RWPE2 (cell line): ENCODE measurements around the gene LINGO4.

Experiments used
- ATAC-seq: fragments of 200-7000 bp; cut with Tn5 transposase; 3 replicates; pipeline ENCODE4 v1.9.1; 2021; ENCODE audit warnings: low read depth
- DNase-seq: peaks from one replicate; pipeline ENCODE4 v3.0.0-alpha.2; 2020; ENCODE audit warnings: low spot score
- H3K27ac ChIP-seq: fragments of 450-650 bp; 2 replicates; pipeline ENCODE4 v1.5.1; 2017; ENCODE audit warnings: mild to moderate bottlenecking; ENCODE audit not compliant: poor library complexity, severe bottlenecking
- H3K27me3 ChIP-seq: fragments of 250-450 bp; sonication (Bioruptor Pico); 2 replicates; pipeline ENCODE4 v1.5.1; 2021; ENCODE audit warnings: mild to moderate bottlenecking, moderate library complexity; ENCODE audit not compliant: insufficient read depth, poor library complexity, severe bottlenecking
- H3K36me3 ChIP-seq: fragments of 250-450 bp; sonication (Bioruptor Pico); 2 replicates; pipeline ENCODE4 v1.5.1; 2020; ENCODE audit warnings: low read depth, mild to moderate bottlenecking, moderate library complexity
- H3K4me1 ChIP-seq: fragments of 250-450 bp; sonication (Bioruptor Pico); 2 replicates; pipeline ENCODE4 v1.5.1; 2021; ENCODE audit warnings: mild to moderate bottlenecking, moderate library complexity; ENCODE audit not compliant: insufficient read depth, poor library complexity, severe bottlenecking
- H3K4me3 ChIP-seq: fragments of 250-450 bp; sonication (Bioruptor Pico); 2 replicates; pipeline ENCODE4 v1.5.1; 2021; ENCODE audit warnings: mild to moderate bottlenecking, moderate library complexity; ENCODE audit not compliant: severe bottlenecking
- H3K9me3 ChIP-seq: fragments of 250-450 bp; sonication (Bioruptor Pico); 2 replicates; pipeline ENCODE4 v1.5.1; 2021; ENCODE audit warnings: mild to moderate bottlenecking, moderate library complexity; ENCODE audit not compliant: severe bottlenecking
- CTCF ChIP-seq: fragments of 450-650 bp; IDR thresholded peaks from one replicate; pipeline ENCODE4 v1.5.1; 2017; ENCODE audit warnings: mild to moderate bottlenecking, moderate library complexity; ENCODE audit not compliant: poor library complexity, severe bottlenecking

The LINGO4 gene

GRCh38 chr1:151756291-151756690 lies 48.9 kb downstream of the LINGO4 start:
- H3K27ac ChIP-seq: no peak overlapping the region
- peaks cover 8% of the 10 kb centered on the region for H3K4me1 ChIP-seq
- no peak for TF ChIP-seq CTCF
- ATAC-seq (peak; percentile 76), DNase-seq (no peak)
- H3K9me3 ChIP-seq: no peaks in the 10 kb centered on the region
- peaks cover 20% of the 10 kb centered on the region for H3K36me3 ChIP-seq
- no peak overlapping the region for H3K4me3 ChIP-seq
- no peaks in the 10 kb centered on the region for H3K27me3 ChIP-seq
